Measurements from ENCODE around the gene PTPRT.

Gene PTPRT

DNA sequence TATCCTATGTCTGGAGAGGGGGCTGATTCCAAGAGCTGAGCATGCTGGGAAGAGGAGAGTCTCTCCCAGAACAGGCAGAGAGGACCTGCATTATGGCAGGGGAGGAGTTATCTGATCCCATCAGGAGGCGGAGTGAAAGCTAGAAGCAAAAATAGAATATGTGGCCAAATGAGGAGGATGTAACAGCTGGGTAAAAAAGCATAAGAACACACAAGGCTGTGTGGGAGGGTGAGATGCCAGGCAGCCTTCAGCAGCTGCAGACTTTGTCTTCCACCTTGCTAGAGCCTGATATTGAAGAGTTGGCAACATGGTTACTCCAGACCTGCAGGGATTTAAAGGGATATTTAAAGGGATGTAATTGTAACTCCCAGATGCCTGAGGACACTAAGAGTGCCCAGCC, 167.1 kb downstream of the PTPRT start:
- DNase-seq (ENCODE audit: low read depth in 2 of 2): no peak

DNA sequence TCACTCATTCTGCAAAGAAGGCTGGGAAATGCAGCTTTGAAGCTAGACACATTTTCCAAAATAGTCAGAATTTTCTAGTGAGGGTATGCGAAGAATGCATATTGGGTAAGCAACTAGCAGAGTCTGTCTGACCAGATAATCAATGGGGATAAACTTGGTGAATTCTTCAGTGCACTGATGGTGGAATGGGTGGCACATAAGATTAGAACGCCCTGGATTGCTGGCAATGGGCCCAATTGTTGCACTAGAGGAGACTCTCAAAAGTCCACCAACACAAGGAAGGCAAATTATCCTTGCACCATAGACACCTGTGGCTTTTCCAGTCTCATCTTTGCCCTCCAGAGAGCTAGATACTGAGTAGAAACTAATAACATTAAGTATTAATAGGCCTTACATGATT, 167.6 kb downstream of the PTPRT start:
- no peak for DNase-seq (ENCODE audit: low read depth in 2 of 2)

DNA sequence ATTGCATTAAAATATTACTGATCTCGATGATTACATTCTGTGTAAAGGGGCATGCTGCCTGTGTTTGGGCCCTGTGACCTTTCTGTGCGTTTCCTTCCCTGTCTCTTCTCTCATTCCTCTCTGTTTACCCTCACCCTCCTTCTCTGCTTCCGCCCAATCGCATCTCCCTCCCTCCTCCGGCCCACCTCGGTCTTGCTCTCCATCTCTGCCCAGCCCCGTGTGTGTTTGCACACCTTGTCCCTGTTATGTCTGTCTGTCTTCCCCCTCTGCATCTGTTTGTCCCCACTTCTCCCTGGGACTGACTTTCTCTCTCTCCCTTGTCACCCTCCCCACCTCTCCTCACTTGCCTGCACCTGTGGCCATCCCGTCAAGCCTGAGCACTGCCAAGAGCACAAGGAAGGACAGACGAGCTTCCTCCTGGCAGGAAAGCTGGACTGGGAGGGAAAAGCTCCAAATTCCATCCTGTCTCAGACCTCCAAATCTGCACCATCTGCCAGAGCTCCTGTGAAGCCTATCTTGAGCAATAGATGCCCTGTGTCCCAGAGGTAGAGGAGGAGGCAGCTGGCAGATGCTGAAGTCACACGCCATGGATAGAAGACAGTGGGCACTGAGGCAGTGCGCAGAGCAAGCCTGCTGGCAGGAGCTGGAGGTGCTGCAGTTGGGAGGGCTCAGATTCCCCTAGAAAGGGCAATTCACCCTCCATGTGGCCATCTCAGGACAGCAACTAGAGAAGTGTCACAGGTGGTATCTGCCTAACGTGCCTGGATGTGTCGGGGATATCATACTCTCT, 172.3 kb downstream of the PTPRT start:
- DNase-seq (ENCODE audit: low read depth in 2 of 2): no peak

DNA sequence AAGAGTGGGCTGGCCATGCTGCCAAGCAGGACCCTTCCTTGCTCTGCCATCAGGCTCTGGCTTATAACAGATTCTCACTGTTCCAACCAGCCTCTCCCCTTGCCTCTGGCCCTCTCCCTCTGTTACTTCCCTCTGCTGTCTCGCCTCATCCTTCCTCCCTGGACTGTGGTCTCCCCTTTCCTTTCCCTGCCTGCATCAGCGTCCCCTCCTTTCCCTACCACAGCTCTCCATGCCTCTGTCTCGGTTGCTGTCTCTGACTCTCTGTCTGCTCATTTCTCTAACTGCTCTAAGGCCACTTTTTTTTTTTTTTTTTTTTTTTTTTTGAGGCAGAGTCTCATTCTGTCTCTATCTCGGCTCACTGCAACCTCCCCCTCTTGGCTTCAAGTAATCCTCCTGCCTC, 173.4 kb downstream of the PTPRT start:
- DNase-seq (ENCODE audit: low read depth in 2 of 2): no peak

DNA sequence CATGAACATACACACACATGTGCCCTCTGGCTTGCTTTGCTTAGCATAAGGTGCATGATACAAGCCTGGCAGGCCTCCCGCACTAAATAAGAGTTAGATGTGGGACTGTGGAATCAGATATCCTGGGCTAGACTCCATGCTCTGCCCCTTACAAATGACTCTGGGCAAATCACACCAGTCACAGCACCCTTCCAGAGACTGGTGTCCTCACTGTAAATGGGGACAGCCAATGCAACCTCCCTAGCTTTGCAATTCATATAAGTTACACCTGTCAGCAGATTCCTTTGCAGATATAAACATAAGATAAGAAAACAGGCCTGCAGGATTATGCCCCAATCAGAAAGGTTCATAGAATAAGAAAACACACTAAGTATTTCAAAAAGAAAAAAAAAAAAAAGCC, 174.1 kb downstream of the PTPRT start:
- no peak for DNase-seq (ENCODE audit: low read depth in 2 of 2)

DNA sequence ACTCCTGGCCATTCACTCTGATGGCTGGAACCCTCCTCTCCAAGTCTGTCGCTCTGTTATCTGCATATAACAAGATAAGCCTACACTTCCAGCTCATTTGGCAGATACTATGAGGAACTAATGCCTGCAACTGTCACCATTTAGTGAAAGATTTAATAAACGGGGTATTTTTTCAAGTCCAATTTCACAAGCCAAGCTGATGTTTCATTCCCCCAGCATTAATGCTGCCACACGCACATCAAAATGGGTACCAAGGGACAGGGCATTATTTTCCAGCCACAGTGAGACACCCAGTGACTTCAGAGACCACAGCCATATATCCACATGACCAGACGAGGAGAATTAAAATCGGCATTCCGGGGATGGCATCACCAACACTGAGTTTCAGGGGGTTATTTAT, 175.5 kb downstream of the PTPRT start:
- DNase-seq (ENCODE audit: low read depth in 2 of 2): no peak

DNA sequence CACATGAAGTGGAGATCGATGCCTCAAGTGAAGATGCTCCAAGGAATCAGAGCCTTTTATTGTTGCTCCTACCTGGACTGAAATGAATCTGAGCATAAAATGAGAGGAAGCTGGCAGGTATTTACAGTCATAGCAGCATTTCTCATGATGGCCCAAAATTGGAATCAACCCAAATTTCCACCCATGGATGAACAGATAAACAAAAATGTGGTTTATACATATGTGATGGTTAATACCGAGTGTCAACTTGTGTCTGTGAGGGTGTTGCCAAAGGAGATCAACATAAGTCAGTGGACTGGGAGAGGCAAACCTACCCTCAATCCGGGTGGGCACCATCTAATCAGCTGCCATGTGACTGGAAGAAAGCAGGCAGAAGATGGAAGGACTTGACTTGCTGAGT, 178.2 kb downstream of the PTPRT start:
- DNase-seq (ENCODE audit: low read depth in 2 of 2): no peak

DNA sequence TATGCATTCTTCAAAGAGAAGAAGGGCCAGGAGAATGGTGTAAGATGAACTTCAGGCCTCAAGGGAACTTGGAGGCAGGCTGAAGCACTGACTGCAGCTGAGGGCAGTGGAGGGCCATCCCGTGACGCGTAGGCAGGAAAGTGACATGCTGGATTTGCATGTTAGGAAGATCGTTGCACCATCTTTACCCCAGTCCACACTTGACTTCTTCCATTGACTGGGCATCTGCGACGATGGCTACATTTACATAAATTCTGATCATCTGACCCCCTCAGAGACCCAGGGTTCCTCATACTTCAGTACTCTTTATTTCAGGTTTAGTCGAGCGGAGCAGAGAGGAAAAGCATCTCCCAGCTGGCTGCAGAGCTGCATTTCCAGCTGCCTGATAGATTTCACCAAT, 180.2 kb downstream of the PTPRT start:
- DNase-seq (ENCODE audit: low read depth in 2 of 2): no peak

DNA sequence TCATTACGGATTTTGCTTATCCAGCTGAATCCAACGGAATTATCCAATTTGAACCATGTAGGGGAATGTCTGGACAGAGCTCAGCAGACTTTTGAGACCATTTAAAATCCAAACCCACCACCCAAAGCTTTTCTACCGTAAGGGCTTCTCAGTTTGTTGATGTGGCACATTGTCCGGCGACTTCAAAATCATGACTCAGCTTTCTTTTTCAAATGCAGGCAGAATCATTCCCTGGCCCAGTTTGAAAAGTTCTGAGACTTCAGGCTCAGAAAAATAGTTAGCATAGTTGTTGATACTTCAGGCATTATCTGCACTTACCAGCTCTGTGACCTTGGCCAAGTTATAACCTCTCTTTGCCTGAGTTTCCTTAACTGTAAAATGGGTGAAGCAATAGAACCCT, 182.2 kb downstream of the PTPRT start:
- no peak for DNase-seq (ENCODE audit: low read depth in 2 of 2)

DNA sequence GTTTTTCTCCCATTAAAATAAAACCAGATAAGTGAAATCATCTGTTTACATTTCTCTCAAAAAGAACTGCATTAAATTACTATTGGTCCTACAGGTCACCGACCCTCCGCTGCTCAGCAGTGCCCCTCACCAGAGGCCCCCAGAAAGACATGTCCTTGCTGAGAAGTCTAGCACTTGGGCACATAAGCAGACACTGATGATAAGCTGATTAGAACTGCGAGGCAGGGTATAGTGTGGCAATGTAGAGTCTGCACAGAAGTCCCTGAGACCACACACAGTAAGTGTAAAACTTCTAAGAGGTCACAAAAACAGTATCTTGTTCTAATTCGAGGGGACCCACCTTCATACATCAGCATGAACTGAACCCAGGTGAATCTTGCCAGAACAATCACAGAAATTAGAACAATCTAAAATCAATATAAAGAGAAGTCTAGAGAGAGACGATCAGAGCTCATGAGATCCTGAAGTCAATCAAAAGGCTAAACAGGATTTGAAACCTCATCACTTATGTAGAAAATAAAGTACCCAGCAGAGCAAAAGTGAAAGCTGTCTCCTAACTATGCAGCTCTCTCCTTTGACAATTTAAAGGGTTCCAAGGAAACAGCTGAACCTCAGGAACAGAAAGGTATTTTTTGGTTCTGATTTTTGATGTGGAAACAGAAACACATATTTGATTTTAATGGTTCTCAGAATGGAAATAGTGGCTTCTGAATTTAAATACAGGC, 182.9 kb downstream of the PTPRT start:
- DNase-seq (ENCODE audit: low read depth in 2 of 2): no peak

DNA sequence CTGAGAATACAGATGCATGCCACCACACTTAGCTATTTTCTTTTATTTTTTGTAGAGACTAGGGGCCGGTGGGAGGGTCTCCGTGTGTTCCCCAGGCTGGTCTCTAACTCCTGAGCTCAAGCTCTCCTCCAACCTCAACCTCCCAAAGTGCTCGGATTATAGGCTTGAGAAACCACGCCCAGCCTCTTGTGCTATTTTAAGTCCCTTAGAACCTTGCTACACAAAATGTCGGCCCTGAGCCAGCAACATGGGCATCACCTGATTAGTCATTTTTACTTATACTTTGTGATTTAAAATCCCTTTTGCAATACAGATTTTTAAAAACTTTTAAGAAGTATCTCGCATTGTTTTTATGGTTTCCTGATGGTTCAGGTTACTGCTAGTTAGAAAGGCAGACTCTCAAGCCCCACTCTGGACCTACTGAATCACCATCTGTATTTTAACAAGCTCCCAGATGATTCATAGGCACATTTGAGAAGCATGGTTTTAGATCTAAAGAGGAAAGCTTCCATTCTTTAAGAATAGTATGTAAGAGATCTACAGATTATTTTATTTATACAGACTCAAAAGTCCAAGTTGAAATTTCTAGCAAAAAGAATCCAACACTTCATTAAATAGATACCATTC, 186.3 kb downstream of the PTPRT start:
- no peak for DNase-seq (ENCODE audit: low read depth in 2 of 2)

DNA sequence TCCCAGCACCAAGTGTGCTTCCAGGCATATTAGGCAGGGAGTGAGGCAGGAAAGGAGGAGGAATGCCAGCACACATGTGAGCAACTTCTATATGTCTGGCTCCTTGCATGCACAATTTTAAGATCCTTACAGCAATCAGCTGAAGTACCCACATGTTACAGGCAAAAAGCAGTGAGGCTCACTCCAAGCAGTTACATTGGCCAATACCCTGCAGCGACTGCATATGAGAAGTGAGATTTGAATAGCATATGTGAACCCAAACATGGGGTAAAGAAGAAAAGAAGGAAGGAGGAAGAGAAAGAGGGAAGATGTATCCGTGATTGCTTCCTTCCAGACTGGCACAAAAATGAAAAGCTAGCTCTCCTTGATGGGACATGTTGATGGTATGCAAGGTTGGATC, 193.6 kb downstream of the PTPRT start:
- DNase-seq (ENCODE audit: low read depth in 2 of 2): no peak

DNA sequence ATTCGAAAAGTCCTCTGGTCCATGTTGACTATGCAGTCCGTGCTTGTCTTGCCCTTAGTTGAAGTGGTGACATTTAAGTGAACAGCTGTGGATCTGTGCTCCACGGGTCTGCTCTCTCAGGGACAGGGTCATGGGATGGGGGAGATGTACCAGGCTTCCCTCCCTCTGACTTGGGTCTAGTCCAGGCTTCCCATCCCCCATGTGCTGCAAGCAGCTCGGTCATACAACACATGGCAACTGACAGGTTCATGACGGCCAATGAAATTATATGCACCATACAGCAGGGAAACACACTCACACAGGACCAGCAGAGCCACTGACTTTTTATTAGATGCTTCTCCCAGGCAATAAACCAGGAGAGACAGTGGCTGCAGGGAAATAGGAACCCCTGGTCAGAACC, 201.4 kb downstream of the PTPRT start:
- no peak for DNase-seq (ENCODE audit: low read depth in 2 of 2)

DNA sequence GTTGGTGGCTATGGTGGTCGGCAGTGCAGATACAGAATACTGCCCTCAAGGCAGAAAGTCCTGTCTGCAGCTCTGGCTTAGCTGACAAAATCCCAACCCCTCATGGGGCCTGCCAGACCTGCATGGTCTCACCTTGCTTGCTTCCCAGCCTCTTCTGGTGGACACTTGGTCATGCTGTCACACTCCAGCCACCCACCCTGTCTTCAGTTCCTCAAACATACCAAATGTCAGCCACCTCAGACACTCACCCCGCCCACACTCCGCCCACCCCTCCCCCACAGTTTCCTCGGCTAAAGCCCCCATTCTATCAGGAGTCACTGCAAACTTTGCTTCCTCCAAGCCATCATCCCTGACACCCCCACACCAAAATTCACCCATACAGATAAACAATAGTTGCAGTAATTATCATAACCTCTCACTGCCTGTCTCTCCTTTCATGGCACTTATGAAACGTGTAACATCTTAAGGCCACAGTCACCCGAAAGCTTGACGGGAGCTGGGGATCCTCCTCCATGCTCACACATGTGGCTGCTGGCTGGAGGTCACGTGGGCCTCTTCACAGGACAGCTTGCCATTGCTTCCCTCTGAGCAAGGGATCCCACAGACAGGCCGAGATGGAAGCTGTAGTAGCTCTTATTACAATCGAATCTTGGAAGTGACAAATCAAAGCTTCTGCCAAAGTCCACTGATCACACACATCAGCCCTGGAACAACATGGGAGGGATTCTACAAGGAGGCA, 202.2 kb downstream of the PTPRT start:
- DNase-seq (ENCODE audit: low read depth in 2 of 2): no peak

DNA sequence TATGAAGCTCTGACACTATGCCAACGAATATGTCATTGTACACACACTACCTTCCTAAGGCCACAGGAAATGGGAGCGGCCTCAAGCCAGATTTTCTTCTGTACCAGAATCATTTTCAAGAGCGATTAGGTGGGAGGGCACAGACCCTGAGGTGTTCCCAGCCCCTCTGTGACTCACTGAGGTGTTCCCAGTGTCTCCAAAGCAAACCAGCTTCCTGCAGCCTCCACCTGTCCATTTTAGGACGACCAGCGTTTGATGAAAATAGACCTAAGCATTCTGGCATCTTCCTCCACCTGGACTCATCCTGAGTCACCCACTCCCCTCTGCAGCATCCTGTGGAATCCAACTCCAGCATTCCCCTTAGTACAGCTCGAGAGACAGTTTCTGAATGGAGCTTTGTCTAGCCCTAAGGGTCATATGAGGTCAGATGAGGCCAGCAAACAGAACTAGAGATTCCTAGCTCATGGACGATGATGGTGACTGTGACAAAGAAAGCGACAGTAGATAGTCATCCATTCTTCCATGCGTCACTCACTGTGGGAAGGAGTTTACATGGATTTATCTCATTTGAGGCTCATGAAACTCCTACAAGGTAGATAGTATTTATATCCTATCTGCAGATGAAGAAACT, 203.4 kb downstream of the PTPRT start:
- DNase-seq (ENCODE audit: low read depth in 2 of 2): no peak

DNA sequence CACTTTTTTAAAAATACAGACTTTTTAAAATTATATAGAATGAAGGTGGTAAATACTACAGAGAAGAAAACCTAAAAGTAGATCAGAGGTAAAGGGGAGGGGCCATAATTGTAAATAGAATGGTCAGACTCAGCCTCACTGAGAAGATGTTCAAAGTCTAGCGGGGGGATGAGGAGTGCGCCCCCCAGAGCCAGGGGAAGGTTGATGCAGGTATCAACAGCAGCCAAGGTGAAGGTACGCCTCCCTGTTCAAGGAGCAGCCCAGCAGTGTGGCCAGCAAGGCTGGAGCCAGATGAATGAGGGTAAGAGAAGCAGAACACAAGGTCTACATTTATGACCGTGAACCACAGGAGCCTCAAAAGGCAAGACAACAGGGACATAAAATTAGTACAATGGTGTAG, 204.1 kb downstream of the PTPRT start:
- DNase-seq (ENCODE audit: low read depth in 2 of 2): no peak

DNA sequence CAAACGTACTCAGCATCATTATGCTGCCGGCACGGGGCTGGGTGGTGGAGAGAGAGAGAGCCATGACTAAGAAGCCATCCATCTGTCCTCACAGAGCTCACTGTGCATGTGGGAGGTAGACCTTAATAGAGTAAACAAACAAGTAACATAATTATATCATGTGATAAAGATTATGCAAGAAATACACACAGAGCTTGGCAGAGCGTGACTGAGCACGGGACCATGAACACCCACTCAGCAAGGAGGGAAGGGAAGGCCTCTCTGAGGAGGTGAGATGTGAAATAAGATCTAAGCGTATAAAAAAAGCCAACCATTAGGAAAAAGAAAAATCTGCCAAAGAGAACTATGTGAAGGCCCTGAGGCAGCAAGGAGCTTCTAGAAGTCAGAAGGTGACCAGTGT, 207.5 kb downstream of the PTPRT start:
- no peak for DNase-seq (ENCODE audit: low read depth in 2 of 2)

DNA sequence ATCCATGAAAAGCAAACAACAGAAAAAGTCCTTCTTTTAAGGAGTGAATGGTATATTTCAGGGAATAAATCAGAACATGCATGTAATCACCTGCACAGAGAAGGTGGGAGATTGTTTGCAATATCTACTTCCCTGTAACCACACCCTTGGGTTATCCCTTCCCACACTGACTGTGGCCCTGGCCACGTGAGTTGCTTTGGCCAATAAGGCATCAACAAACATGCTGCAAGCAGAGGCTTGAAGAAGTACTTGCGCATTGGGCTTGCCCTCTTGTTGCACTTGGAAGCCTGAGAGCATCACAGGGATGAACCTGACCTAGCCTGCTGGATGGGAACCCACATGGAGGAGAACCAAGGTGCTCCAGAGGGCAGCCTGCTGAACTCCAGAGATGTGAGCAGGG, 208.5 kb downstream of the PTPRT start:
- DNase-seq (ENCODE audit: low read depth in 2 of 2): no peak

DNA sequence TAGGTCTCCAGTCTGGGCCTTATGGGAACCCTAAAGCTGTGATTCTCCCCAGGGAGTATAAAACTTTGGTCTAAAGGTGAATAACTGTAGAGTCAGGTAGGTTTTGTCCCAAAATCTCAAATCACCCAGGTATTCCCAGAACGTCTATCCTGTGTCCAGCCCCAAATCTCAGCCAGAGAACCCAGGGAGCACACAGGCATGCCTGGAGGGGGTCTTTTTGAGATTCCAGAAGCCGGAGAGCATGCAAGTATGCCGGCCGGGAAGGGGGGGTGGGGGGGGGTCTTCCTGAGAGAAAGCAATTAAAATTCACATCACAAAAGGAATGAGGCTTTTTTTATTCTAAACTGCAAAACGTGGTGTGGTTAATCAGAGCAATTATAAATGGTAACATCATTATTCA, 210.0 kb downstream of the PTPRT start:
- DNase-seq (ENCODE audit: low read depth in 2 of 2): no peak

DNA sequence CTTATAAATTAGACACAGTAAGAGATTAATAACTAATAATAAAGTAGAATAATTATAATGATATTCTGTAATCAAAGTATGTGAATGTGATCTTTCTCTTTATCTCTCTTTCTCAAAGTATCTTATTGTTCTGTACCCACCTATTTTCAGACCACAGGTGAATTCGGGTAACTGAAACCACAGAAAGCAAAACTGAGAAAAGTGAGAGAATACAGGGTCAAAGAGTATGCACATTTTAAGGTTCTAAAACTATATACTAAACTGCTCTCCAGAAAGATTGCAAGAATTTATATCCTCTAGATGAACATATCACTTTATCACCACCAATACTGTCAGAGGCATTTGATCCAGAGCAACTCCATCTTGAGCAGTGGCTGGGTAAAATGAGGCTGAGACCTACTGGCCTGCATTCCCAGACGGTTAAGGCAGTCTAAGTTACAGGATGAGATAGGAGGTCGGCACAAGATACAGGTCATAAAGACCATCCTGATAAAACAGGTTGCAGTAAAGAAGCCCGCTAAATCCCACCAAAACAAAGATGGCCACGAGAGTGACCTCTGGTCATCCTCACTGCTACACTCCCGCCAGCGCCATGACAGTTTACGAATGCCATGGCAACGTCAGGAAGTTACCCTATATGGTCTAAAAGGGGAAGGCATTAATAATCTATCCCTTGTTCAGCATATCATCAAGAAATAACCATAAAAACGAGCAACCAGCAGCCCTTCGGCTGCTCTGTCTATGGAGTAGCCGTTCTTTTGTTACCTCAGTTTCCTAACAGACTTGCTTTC, 211.3 kb downstream of the PTPRT start:
- DNase-seq (ENCODE audit: low read depth in 2 of 2): no peak

DNA sequence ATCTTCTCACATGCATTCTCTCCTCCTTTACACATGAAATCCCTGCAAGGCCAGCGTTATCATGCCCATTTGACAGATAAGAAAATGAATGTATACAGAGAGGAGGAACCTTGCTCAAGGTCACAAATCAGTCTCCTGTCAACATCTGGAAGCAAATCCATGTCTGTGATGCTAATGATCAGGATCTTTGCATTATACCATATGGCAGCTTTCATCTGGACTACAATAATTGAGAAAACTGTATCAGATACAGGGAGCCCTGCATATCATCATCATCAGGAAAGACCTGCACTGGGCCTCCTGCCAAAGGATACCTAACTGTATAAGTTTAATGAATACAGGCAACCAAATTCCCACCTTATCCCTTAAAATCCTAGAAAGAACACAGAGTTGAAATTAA, 213.7 kb downstream of the PTPRT start:
- DNase-seq (ENCODE audit: low read depth in 2 of 2): no peak

Measured in stimulated activated CD4-positive, alpha-beta T cell treated with anti-CD3 and anti-CD28 coated beads, Interleukin-4, amount 100 ng/mL, for 48 hours (primary cell).